Stimulated activated CD4-positive, alpha-beta T cell treated with anti-CD3 and anti-CD28 coated beads, Interleukin-12 subunit alpha, Interleukin-12 subunit beta, amount 100 ng/mL, for 24 hours (primary cell): ENCODE measurements around the gene TTYH3.
"Not testable (repeated sequence)": the region's sequence is repeated elsewhere in the genome, so short reads cannot be mapped to it uniquely, and the experiment has no call there.

Source experiments
- DNase-seq, 2 experiments: peaks; one replicate each; pipeline ENCODE4 v3.0.0-alpha.2; 2020; ENCODE audit warnings: low read depth in 2 of 2

TTYH3 gene

DNA sequence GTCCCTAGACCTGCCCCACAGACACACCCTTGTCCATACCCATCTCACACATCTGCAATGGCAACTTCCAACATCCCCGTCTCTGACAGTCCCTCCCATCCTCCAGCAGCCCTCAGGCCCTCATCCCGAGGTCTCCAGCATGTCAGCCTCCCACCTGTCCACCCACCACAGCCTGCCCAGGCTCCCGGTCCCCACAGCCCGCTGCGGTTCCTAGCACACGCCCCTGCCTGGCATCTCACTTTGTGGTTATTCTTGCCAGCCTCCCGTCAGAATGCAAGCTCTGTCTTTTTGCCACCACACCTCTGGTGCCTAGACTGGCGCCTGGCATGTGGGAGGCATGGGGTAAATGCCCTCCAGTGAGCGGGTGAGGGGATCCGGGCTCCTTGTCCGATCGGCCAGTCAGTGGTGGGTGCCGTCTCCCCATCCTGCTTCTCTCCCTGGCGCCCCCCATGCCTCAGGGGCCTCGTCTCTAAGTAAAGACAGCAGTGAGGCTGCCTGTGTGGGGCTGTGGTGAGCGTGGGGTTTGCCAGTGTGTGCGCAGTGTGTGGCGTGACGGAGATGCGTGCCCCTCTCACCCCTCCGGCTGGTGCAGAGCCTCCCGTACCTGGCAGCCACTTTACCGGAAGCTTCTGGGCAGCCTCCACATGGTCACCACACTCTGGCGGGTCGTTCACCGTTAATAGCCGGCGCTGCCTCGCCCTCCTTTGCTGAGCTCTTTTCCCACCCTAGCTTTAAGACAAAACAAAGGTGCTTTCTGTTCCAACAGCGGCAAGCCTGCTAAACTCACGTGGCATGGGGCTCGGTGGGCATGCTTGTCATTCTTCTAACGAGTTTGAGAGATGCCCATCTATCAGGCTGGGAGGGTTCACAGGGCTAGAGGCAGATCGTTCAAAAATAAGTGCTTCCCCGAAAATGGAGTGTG, 28.5 kb upstream of the TTYH3 start:
- DNase-seq, result no peak

DNA sequence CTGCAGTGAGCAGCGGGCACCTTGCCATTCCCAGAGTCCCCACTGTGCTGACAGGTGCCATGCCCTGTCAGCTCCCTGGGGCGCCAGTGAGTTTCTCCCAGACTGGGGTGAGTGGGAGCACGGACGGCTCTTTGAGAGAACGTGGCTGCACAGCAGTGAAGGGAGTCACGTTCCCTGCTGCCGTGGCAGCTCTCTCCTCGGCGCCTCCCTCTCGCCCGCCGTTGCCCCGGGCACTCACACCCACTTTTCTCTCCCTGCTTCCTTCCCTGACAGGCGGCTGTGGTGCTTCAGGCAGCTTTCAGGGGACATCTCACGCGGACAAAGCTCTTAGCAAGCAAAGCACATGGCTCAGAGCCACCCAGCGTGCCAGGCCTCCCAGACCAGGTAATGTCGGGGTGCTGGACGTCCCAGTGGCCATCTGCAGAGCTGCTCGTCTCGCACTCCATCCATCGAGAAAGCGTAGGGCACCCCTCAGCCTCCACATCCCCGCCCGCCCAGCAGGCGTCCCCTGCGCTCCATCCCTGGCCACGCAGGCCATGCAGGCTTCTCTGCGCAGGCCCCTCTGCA, 27.1 kb upstream of the TTYH3 start:
- no peak for DNase-seq

DNA sequence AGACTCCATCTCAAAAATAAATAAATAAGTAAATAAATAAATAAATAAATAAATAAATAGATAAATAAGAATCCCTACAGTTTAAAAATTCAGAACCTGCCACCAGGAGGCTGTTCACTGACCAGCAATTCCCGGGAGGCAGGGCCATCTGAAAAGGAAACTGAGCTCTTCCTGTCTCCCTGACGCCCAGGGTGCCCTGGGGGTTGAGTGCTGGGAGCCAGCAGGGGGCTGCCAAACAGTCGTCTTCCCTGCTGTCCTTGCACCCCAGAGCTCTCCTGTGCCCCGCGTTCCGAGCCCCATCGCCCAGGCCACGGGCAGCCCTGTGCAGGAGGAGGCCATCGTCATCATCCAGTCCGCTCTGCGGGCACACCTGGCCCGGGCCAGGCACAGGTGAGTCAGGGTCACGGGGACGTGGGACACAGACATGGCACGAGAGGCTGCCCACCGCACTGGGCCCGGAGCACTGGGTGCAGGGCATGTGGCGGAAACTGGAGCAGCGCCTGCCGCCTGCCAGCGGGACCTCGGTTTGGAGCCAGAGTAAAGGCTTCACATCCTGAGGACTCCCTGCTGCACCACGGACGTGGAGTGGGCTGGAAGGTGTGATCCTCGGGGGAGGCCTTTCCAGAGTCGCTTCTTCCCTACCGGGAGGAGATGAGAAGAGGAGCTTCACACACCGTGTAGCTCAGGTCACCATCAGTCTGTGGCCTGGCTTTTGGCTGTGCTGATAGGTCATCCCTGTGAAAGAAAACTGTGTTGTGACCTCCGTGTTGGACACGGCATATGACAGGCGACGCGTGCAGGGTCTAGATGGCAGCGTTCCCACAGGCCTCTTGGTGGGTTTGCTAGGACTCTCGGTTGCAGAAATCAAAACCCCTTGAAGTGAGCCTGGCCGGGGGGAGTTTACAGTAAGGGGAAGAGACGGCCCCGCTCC, 25.9 kb upstream of the TTYH3 start:
- no peak for DNase-seq

DNA sequence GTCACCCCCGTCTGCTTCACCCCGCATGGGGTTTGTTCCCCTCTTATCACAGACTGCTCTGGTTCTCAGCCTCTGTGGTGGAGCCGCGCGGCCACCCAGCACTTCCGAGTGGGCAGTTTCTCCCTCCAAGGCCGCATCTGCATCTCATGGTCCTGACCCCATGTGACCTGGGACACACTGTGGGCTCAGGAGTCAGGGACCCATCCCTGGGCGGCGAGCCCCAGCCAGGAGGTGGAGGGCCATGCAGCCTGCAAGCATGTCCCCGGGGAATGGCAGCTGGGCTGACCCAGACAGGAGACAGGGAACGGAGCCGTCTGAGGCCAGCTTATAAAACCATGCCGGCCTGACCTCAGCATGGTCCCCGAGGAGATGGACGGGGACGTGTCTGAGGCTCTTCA, 25.2 kb upstream of the TTYH3 start:
- no peak for DNase-seq

DNA sequence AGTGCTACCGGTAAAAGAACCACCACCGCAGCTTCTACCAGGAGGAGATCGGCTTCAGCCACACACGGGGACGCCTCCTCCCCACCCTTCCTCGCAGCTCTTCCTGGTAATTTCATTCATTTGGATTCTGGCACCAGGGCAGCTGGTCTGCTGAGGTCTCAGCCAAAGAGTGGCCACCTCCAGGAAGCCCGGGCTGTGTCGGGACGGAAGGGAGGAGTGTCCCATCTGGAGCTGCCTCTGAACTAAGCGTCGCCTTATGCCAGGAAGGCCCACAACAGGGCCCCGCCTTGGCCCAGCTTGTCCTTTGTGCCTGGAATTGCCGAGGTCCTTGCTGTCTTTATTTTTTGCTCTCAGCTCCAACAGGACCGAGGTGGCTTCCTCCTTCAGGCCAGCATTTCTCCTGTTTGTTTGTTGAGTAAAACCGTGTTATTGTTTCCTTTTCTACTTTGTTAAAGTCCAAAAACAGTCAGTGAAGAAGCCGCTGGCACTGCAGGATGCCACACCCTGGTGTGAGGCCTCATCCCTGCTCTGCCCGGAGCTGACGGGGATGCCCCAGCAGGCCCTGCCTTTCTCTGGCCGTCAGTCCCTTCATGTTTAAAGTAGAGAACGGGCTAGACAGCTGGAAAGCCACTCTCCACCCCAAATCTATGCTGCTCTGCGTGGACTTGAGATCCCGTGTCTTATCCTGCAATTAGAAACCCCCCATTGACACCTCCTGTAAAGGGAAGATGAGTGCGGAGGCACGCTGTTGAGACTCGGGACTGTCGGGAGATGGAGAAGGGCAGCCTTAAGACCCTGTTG, 24.5 kb upstream of the TTYH3 start:
- no peak for DNase-seq

DNA sequence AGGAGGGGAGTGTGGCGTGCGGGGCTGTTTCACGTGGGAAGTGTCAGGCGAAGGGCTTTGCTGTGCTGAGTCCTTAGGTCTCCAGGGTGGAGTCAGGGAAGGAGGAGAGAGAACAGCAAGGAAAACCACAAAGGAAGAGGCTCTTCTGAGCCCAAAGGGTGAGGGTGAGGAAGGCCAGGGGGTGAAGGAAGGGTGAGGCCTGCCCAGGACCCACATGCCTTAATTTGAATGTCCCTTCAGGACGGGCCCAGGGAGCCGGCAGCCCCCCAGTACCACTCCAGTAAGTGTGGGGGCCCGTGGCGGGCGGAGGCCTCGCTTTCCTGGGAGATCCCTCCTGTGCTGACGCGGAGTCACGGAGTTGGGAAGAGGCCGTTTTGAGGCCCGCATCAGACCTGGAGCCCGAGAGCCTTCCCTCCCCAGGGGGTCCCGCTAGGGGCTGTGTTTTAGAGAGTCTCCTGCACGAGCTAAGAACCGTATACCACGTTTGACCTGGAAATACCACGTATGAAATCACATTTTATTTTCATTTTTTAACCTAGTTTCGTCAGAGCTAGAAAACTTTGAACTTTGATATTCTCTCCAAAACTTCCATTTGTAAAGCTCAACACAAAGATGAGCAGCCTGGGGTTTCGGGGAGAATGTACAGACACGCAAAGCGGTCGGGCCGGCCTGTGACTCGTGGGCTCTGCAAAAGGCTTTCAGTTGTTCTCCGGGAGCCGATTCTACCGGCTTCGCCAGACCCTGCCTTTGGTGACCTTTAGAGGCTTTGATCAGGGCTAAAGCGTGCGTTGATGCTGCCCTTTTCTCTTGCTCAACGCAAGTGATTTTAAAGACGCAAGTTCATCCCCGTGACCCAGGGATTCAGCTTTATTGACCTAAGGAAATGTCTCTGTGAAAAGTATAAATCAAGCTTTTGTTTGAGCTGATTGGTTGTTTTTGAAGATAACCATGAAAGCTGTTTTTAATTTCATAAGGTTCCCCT, 23.6 kb upstream of the TTYH3 start:
- DNase-seq, result no peak

DNA sequence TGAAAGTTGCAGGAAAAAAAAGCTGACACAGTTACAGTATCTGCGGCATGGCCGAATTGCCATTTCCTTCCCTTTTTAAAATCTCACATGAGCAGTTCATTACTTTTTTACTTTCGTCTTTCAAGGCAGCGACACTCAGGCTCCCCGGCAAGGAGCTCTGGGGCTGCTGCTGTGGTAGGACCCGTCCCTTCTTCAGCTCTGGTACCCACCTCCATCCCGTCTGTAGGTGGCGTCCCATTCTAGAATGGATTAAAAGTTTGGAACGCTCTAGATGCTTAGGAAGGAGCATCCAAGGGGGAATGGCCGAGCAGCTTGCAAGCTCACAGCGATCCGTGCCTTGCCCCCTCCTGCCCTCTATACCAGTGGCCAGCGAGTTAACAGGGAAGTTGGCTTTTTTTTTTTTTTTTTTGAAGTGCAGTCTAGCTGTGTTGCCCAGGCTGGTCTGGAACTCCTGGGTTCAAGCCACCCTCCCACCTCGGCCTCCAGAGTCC, 22.8 kb upstream of the TTYH3 start:
- DNase-seq, result no peak

DNA sequence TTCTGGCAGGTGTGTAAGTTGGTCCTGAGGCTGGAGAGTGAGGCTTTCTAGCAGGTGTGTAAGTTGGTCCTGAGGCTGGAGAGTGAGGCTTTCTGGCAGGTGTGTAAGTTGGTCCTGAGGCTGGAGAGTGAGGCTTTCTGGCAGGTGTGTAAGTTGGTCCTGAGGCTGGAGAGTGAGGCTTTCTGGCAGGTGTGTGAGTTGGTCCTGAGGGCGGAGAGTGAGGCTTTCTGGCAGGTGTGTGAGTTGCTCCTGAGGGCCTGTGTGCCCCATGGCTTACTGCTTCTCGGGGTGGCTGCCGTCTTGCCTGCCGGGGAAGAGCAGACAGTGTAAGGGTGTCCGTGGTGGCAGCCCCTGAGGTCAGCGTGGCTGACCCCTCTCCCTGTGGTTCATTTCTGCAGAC, 22.1 kb upstream of the TTYH3 start:
- not testable (repeated sequence) for DNase-seq

DNA sequence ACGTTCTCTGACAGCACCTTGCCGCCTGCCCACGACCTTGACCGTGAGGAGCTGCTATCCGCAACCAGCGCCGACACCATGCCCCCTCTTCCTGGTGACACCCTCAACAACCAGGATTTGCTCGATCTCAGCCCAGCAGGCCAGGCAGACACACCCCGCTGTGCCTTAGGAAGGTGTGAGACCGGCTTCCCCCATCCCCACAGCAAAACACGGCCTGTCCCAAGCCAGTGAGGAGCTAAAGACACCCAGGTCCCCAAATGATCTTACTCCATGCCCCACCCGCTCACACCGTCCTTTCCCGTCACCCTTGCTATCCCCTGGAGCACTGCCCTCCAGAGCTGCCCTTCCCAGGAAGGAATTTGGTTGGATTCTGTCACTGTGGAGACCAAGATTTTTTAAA, 21.3 kb upstream of the TTYH3 start:
- no peak for DNase-seq

DNA sequence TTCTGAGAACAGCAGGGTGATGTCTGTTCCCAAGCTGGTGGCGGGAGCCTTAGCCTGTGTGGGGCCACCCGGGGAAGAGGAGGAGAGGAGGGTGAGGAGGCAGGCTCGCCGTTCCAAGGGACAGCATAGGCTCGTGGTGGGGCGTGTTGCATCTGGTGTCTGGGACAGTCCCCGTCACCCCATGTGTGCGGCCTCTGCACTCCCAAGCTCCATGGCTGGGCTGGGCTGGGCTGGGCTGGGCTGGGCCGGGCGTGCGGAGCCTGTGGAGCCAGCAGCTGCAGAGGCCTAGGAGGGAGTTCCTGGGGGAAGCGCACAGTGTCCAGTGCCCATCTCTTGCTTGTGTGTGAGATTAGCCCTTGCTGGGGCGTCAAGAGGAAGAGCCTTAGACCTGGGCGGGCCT, 20.9 kb upstream of the TTYH3 start:
- DNase-seq, result no peak

DNA sequence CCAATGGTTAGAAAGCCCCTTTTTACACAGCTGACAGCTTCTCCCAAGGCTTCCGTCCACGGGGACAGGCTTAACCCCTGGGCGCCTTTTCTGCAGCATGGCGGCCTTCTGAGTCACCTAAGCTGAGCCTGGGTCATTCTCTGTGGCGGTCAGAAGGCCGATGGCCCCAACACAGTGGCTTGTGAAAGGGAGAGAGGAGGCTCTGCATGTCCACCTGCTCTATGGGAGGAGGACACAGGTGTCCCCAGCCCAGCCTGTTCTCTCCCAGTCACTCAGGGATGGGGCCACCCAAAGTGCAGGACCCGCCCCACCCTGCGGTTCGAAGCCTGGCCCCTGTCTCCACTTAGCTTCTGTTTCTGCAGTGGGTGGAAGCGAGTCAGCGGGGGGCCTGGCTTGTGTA, 20.4 kb upstream of the TTYH3 start:
- no peak for DNase-seq

DNA sequence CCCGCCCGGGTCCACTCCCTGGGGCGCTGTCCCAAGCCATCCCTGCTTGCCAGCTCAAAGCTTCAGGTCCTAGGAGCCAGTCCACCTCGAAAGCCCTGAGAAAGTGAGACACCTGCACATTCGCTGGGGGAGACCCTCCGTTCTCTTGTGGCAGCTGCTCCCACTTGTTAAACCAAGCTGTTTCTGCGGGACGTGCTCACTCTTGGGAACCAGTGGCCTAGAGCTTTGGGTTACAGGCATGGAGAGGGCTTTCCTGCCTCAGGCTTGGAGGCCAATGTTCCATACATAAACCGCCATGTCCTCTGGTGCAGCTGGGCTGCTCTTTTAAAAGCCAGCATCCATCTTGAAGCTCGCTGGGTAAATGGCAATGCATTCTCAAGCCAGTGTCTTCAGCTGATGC, 19.9 kb upstream of the TTYH3 start:
- no peak for DNase-seq

DNA sequence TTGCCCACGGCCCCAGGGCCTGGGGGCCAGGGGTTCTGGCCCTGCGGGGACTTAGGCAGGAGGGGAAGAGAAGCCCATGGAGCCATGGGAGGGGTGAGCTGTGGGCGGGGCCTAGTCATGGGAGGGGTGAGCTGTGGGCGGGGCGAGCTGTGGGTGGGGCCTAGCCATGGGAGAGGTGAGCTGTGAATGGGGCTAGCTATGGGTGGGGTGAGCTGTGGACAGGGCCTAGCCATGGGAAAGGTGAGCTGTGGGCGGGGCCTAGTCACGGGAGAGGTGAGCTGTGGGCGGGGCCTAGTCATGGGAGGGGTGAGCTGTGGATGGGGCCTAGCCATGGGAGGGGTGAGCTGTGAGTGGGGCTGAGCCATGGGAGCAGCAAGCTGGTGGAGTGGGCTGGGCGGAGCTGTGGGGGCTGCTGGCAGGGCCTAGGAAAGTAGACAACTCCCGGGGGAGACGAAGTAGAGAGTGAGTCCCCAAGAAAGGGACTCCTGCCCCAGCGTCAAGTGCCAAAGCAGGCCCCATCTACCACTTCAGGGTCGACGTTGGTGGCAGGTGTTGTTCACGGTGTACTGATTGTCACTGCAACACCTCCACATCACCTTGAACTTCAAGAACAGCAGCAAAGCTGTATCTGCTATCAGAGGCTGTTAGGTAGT, 19.2 kb upstream of the TTYH3 start:
- DNase-seq, result no peak

DNA sequence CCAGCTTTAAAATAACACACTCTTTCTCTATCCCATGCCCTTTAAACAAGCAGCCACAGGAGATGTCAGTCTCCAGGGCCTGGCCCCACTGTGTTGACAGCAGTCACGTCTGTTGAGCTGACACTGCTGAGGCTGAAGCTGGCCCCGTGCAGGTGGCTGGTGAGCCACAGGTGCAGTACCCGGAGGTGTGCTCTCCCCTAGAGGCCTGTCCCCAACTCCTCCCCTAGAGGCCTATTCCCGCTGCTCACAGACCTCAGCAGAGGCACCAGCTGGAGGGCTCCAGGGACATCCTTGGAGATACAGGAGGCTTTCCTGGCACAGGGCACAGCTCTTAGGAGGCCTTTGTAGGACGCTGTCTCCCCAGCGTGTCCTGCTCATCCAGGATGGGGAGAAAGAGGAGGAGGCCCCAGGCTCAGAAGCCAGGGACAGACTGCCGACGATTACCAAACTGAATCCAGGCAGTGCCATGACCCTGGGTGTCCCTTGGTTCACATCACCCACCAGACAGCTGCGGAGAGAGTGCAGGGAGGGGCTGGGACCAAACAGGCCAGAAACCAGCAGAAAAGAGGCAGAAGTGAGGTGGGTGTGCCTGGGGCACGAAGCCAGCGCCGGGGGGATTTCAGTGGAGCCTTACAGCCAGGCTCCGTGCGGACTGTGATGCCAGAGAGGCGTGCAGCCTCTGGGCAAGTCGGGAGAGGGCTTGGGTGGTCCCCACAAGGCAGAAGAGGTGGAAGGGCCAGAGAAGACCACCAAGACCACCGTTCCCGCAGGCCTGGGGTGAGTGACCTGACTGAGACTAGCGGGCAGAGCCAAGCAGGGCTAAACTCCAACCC, 18.5 kb upstream of the TTYH3 start:
- DNase-seq, result no peak

DNA sequence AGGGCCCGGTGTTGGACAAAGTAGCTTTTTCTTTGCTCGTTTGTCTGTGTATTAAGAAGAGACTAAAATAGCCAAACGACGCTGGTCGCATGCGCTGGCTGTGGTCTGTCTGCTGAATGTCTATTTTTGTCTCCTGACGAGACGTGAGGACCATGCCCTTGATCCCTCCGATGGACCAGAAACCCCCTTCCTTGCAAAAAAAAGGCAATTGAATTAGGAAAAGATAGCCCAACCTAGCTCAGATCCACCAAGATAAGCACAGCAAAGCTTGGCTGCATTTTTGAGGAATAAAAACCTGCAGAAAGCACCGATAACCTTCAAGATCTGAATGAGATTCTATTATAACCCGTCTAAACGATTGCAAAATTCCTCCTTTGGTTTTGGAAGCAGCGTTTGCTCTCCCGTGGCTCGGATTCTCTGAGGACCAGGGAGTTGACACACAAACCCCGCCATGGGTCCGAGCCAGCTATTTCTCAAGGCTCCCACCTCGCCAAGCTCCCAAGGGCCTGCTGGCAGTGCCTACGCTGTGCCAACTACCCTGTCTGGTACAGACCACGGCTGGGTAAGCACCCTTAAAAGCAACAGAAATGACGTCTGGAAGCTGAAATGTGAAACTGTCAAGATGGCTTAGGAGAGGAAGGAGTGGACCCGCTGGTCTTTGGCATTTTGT, 17.7 kb upstream of the TTYH3 start:
- no peak for DNase-seq

DNA sequence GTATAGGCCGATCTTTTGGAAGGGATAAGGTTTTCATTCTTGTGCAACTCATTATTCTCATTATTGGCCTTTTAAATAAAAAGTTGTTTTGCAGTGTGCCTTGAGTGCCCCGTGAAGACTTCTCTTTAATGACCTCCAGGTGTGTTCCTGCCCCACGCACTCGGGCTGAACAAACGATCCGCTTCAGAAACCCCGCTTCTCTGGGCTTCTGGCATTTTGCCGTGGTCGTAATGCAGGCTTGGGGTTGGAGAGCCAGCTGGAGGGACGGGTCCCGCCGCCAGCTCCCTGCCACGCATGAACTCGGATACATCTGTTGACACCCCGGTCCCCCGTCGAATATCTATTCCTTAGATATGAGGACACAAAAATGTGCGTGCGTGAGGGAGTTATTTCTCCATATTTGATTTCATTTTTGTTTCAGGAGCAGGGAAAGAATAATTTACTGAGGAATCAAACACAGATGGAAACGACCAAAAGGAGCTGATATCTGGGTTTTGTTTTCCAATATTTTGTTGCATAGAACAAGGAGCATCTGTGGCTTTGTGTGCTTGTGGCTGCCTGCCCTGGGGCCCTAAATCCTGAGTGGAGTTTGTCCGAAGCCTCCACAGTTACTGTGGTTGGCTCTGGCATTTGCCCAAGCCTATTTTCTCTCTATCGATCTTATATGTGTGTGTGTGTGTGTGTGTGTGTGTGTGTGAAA, 17.0 kb upstream of the TTYH3 start:
- no peak for DNase-seq
